ENCODE data around the gene RHOT2. TPM values are rescaled to one million over a fixed set of nuclear protein-coding genes. Genes with fewer than 3 reads are reported as not detected.

RHOT2 gene
- total and polyA plus RNA-seq, 2 experiments from 2014 or later, result 129 to 163 TPM

GRCh38 chr16:636206-637080 lies 31.5 kb upstream of the RHOT2 start, which contains the start of gene METTL26:
Gene METTL26 (minus strand): TSS chr16:636305. CDS start chr16:636290, 15 bp downstream.
- H2AFZ ChIP-seq, result peak within 1 kb of the TSS; percentile 81; the same call in 1 of the 2 replicates
- H4K20me1 ChIP-seq (replicated peaks; ENCODE audit: insufficient read depth), result no peaks in the 10 kb centered on the region
- DNase-seq (ENCODE audit: low spot score) (peak; percentile 98), ATAC-seq (peak; percentile 75)
- peak within 1 kb of the TSS; percentile 89 for H3K27ac Mint-ChIP-seq
- 0 out of 2 replicates have a peak within 1 kb of the TSS, but pooled peaks have one; percentile 20 for H3K27ac ChIP-seq (ENCODE audit: low read depth)
- H3K4me1 Mint-ChIP-seq, result peaks cover 20% of the 10 kb centered on the region
- peak within 1 kb of the TSS; percentile 95 for H3K4me3 ChIP-seq
- no peaks in the 10 kb centered on the region for H3K36me3 ChIP-seq (ENCODE audit: insufficient read depth)
- H3K4me1 ChIP-seq (ENCODE audit: insufficient read depth), result peaks cover 19% of the 10 kb centered on the region
- H3K4me3 Mint-ChIP-seq, result peak within 1 kb of the TSS; percentile 89
- peaks cover 18% of the 10 kb centered on the region for H3K27me3 Mint-ChIP-seq (ENCODE audit: insufficient read depth, low read depth, poor library complexity)
- H3F3A ChIP-seq (replicated peaks; ENCODE audit: low read depth), result 0 out of 2 replicates have a peak, but pooled peaks cover 6% of the 10 kb centered on the region
- peak within 1 kb of the TSS; percentile 97 for H3K4me2 ChIP-seq
- no peaks in the 10 kb centered on the region; the same call in 1 of the 2 replicates for H3K79me2 ChIP-seq (replicated peaks; ENCODE audit: insufficient read depth)
- TF ChIP-seq CREB1 (CRISPR knock-in tag; IDR thresholded peaks at IDR 0.05; ENCODE audit: low read depth) (peak; percentile 64; the same call in 1 of the 2 replicates), ZNF331 (CRISPR knock-in tag; IDR thresholded peaks at IDR 0.05; ENCODE audit: low read depth) (no peak), STAT1 (IDR thresholded peaks at IDR 0.05; ENCODE audit: unreplicated experiment) (no peak), CTCF (conservative IDR thresholded peaks at IDR 0.05; ENCODE audit: low read depth in 2 of 2) (no peak), POLR2AphosphoS5 (IDR thresholded peaks at IDR 0.05; ENCODE audit: low read depth) (peak; percentile 89), EZH2 (IDR thresholded peaks at IDR 0.05; ENCODE audit: low read depth, unreplicated experiment) (no peak)
- TF ChIP-seq, protein P1, sequence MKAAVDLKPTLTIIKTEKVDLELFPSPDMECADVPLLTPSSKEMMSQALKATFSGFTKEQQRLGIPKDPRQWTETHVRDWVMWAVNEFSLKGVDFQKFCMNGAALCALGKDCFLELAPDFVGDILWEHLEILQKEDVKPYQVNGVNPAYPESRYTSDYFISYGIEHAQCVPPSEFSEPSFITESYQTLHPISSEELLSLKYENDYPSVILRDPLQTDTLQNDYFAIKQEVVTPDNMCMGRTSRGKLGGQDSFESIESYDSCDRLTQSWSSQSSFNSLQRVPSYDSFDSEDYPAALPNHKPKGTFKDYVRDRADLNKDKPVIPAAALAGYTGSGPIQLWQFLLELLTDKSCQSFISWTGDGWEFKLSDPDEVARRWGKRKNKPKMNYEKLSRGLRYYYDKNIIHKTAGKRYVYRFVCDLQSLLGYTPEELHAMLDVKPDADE (IDR thresholded peaks at IDR 0.05), result peak; percentile 97
- no peaks in the 10 kb centered on the region for H3K27me3 ChIP-seq (ENCODE audit: insufficient read depth)
- peaks cover 4% of the 10 kb centered on the region; the same call in 2 of the 3 replicates for H3K9me3 Mint-ChIP-seq
- H3K9me2 ChIP-seq (ENCODE audit: insufficient read depth), result no peaks in the 10 kb centered on the region
- H3K36me3 Mint-ChIP-seq (ENCODE audit: low read depth), result no peaks in the 10 kb centered on the region

DNA sequence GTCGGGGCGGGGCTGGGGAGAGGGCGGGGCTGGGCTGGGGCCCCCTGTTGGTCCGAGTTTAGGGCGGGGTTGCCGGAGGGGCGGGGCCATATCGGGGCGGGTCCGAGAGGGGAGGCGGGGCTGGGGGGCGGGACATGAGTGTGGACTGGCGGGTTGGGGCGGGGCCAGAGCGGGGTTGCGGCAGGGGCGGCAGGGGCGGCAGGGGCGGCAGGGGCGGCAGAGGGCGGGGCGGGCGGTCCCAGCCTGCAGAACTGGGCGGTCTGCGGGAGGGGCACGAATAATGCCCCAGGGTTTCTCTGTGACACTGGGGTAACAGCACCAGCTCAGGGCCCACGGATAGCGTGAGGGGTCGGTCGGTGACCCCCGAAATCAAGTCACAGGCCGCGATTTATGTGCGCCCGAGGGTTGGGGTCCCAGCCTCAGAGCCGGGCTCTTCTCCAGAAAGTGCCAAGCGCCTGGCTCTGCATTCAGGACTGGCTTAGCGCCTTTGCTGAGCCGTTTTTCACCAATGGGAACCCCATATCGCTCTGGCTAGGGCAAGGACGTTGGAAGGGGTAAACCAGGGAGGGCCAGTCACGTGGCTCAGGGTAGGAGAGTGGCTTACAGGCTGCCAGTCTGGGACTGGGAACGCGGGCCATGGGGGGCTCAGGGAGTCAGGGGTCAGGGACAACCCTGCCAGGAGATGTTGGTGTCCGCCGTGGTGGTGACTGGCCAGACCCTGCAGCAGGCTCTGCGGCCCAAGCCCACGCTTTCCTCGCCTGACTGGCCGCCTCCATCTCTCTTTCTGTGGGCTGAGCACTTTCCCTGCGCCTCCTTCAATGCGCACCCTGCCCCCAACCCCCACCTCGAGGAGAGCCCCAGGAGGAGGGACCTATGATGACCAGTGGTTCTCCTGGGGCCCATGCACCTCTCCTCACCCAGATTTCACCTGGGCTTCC lies 30.6 kb upstream of the RHOT2 start:
- ATAC-seq (peak; percentile 16), DNase-seq (ENCODE audit: low spot score) (peak; percentile 90)
- Histone ChIP-seq H3K4me3 (peak overlapping the region; percentile 95), H3K27ac (ENCODE audit: low read depth) (peak overlapping the region; percentile 63; the same call in 1 of the 2 replicates), H3F3A (replicated peaks; ENCODE audit: low read depth) (0 out of 2 replicates have a peak, but pooled peaks cover 6% of the 10 kb centered on the region), H3K27me3 (ENCODE audit: insufficient read depth) (no peaks in the 10 kb centered on the region), H2AFZ (peak overlapping the region; percentile 76; the same call in 1 of the 2 replicates), H3K4me2 (peak overlapping the region; percentile 97), H3K4me1 (ENCODE audit: insufficient read depth) (peaks cover 19% of the 10 kb centered on the region), H3K9me2 (ENCODE audit: insufficient read depth) (no peaks in the 10 kb centered on the region), H4K20me1 (replicated peaks; ENCODE audit: insufficient read depth) (no peaks in the 10 kb centered on the region), H3K36me3 (ENCODE audit: insufficient read depth) (no peaks in the 10 kb centered on the region), H3K79me2 (replicated peaks; ENCODE audit: insufficient read depth) (no peaks in the 10 kb centered on the region; the same call in 1 of the 2 replicates)
- no peaks in the 10 kb centered on the region for H3K36me3 Mint-ChIP-seq (ENCODE audit: low read depth)
- TF ChIP-seq POLR2AphosphoS5 (IDR thresholded peaks at IDR 0.05; ENCODE audit: low read depth) (0 out of 2 replicates have a peak, but pooled peaks have one; percentile 23), EZH2 (IDR thresholded peaks at IDR 0.05; ENCODE audit: low read depth, unreplicated experiment) (no peak), EZH2phosphoT487 (IDR thresholded peaks at IDR 0.05; ENCODE audit: unreplicated experiment) (no peak), CREB1 (CRISPR knock-in tag; IDR thresholded peaks at IDR 0.05; ENCODE audit: low read depth) (no peak)
- no peak overlapping the region for H3K27ac Mint-ChIP-seq
- H3K27me3 Mint-ChIP-seq (ENCODE audit: insufficient read depth, low read depth, poor library complexity), result peaks cover 12% of the 10 kb centered on the region
- peak overlapping the region; percentile 89 for H3K4me3 Mint-ChIP-seq
- H3K9me3 Mint-ChIP-seq, result peaks cover 4% of the 10 kb centered on the region; the same call in 2 of the 3 replicates
- H3K4me1 Mint-ChIP-seq, result peaks cover 20% of the 10 kb centered on the region
